Left lung (tissue), 10 donors: ENCODE results near the gene TMEM244. TPM values are rescaled to one million over a fixed set of nuclear protein-coding genes. Genes with fewer than 3 reads are reported as not detected.

Experiments
- ATAC-seq: fragments of 200-7000 bp; cut with Tn5 transposase; one replicate; pipeline ENCODE4 v1.9.1; 2020; ENCODE audit warnings: moderate library complexity
- DNase-seq, 4 donors: peaks; one replicate each; pipeline ENCODE4 v3.0.0-alpha.2; 2013 to 2020
- H3K27ac ChIP-seq, 2 donors: fragments of 200-600 bp; sonication (generic) in 1 of 2; one replicate each; pipeline versions ENCODE4 v1.5.0 to v1.8.0; 2020 to 2021
- H3K27me3 ChIP-seq, 2 donors: fragments of 200-600 bp; sonication (generic) in 1 of 2; one replicate each; pipeline versions ENCODE4 v1.5.0 to v1.8.0; 2020 to 2021
- H3K36me3 ChIP-seq, 2 donors: fragments of 200-600 bp; sonication (generic) in 1 of 2; one replicate each; pipeline versions ENCODE4 v1.5.0 to v1.8.0; 2020 to 2021
- H3K4me1 ChIP-seq, 2 donors: fragments of 200-600 bp; one replicate each; pipeline ENCODE4 v1.8.0; 2021
- H3K4me3 ChIP-seq, 2 donors: fragments of 200-600 bp; sonication (generic) in 1 of 2; one replicate each; pipeline versions ENCODE4 v1.5.0 to v1.8.0; 2020 to 2021; ENCODE audit warnings: mild to moderate bottlenecking in 1 of 2
- H3K9me3 ChIP-seq, 2 donors: fragments of 200-600 bp; sonication (generic) in 1 of 2; one replicate each; pipeline versions ENCODE4 v1.5.0 to v1.8.0; 2020 to 2021
- intact Hi-C, 2 donors: fragments of 100-400 bp; cut with DNase I; formaldehyde crosslinking; loops; one replicate each; pipeline versions ENCODE4 v1.11.2 to v1.14.2; 2022
- polyA plus RNA-seq, 6 donors: library from polyadenylated mRNA; unstranded; fragments of 120-200 nt; gene quantifications; one replicate each; pipeline ENCODE4 v1.2.1, GENCODE V29; 2013; ENCODE audit not compliant: insufficient read length in 6 of 6
- total RNA-seq, 2 donors: library from RNA; stranded (reverse); fragmentation: NEBNext Ultra II Directional; extraction: Animal tissue kit (Norgen Biotek cat#: 25700); gene quantifications; one replicate each; pipeline ENCODE4 v1.2.1, GENCODE V29; 2021
- TF ChIP-seq, protein P1 (sequence below), 2 donors: fragments of 200-600 bp; sonication (generic) in 1 of 2; IDR thresholded peaks; one replicate each; pipeline versions ENCODE4 v1.5.0 to v1.8.0; 2021; ENCODE audit warnings: antibody characterized with exemption in 2 of 2
- donor health status: DM: no; HTN: yes; CAD: no.
- donor health status: DM: no; HTN: no; CAD: no.

Gene TMEM244
- total and polyA plus RNA-seq, 8 donors = not detected

DNA sequence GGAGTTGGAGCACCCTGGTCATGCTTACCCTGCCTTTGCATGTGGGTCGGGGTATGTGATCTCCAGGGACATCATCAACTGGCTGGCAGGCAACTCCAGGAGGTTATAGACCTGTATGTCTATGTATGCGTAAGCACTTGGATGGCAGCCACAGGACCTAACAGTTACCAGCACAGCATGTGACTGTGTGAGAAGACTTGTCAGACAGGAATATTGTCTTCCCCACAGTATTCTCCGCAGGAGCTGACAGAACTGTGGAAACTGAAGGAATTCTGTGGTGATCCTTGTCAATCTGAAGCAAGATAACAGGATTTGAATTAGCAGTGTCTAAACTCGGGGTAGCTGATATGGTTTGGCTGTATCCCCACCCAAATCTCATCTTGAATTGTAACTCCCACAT is 59.2 kb downstream of the TMEM244 start:
- Histone ChIP-seq H3K36me3 (no peaks in the 10 kb centered on the region), H3K4me1 (no peaks in the 10 kb centered on the region), H3K9me3 (peaks cover 0 to 3% of the 10 kb centered on the region in 2 donors), H3K4me3 (no peak overlapping the region), H3K27ac (no peak overlapping the region), H3K27me3 (no peaks in the 10 kb centered on the region)
- no peak for DNase-seq
- no peak for ATAC-seq
- TF ChIP-seq, protein P1, sequence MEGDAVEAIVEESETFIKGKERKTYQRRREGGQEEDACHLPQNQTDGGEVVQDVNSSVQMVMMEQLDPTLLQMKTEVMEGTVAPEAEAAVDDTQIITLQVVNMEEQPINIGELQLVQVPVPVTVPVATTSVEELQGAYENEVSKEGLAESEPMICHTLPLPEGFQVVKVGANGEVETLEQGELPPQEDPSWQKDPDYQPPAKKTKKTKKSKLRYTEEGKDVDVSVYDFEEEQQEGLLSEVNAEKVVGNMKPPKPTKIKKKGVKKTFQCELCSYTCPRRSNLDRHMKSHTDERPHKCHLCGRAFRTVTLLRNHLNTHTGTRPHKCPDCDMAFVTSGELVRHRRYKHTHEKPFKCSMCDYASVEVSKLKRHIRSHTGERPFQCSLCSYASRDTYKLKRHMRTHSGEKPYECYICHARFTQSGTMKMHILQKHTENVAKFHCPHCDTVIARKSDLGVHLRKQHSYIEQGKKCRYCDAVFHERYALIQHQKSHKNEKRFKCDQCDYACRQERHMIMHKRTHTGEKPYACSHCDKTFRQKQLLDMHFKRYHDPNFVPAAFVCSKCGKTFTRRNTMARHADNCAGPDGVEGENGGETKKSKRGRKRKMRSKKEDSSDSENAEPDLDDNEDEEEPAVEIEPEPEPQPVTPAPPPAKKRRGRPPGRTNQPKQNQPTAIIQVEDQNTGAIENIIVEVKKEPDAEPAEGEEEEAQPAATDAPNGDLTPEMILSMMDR (IDR thresholded peaks at IDR 0.05) = no peak
- intact Hi-C loops = no loop called here

DNA sequence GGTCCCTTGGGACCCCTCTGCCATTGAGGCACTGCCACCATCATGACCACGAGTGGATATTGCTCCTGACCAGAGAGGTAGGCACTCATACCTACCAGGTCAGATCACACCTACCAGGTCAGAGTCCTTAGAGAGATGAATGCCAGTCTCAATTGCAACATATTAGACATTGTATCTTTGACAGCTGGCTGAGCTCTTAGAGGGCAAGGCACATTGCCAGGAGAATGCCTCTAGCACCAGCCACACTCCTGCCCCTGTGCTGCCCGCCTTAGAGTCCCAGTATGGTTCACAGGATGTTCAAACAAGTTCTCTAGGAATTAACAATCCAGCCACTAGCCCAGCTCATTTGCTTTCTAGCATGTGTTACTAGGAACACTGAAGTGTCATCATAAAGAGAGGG is 65.9 kb downstream of the TMEM244 start:
- intact Hi-C loops = no loop called here
- Histone ChIP-seq H3K27ac (no peak overlapping the region), H3K4me1 (no peaks in the 10 kb centered on the region), H3K9me3 (no peaks in the 10 kb centered on the region), H3K4me3 (no peak overlapping the region), H3K36me3 (no peaks in the 10 kb centered on the region), H3K27me3 (no peaks in the 10 kb centered on the region)
- TF ChIP-seq, protein P1 (IDR thresholded peaks at IDR 0.05) = no peak
- no peak for DNase-seq
- ATAC-seq = no peak

DNA sequence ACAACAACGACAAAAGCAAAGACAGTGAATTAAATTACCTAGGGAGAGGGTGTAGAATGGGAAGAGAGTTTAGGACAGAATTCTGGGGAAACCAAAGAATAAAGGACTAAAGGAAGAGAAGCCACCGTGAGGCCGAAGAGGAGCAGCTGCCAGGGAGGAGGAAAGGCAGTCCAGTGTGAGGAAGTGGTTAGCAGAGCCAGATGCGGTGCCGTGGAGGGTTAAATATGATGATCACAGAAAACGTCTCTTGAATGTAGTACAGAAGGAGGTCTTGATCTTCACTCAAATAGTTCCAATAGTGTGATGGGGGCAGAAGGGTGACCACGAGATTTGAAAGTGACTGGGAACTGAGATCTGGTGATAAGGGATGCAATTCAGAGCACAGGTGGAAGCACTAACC is 67.7 kb downstream of the TMEM244 start:
- ATAC-seq (no peak), DNase-seq (no peak)
- intact Hi-C loops = no loop called here
- H3K36me3 ChIP-seq = no peaks in the 10 kb centered on the region
- TF ChIP-seq, protein P1 (IDR thresholded peaks at IDR 0.05) = no peak
- no peaks in the 10 kb centered on the region for H3K27me3 ChIP-seq
- H3K4me1 ChIP-seq = no peaks in the 10 kb centered on the region
- H3K27ac ChIP-seq = no peak overlapping the region
- no peaks in the 10 kb centered on the region for H3K9me3 ChIP-seq
- no peak overlapping the region for H3K4me3 ChIP-seq

DNA sequence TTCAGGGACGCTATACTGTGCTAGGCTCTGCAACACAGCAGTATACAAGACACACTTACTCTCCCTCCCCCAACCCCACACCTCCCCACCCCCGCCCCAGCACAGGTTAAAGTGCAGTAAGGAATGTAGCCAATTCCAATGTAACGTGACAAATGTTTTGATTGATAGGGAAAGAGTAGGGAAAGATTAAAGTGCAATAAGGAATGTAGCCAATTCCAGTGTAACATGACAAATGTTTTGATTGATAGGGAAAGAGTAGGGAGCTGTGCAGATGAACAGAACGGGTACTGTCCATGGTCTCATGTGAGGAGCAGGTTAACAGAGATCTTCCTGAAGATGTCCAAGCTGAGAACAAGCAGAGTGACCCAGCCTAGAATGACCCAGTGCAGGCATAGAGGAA is 69.1 kb downstream of the TMEM244 start:
- TF ChIP-seq, protein P1 (IDR thresholded peaks at IDR 0.05) = no peak
- Histone ChIP-seq H3K27ac (no peak overlapping the region), H3K4me3 (no peak overlapping the region), H3K4me1 (no peaks in the 10 kb centered on the region), H3K9me3 (no peaks in the 10 kb centered on the region), H3K27me3 (no peaks in the 10 kb centered on the region), H3K36me3 (no peaks in the 10 kb centered on the region)
- intact Hi-C loops = no loop called here
- DNase-seq (no peak), ATAC-seq (no peak)

DNA sequence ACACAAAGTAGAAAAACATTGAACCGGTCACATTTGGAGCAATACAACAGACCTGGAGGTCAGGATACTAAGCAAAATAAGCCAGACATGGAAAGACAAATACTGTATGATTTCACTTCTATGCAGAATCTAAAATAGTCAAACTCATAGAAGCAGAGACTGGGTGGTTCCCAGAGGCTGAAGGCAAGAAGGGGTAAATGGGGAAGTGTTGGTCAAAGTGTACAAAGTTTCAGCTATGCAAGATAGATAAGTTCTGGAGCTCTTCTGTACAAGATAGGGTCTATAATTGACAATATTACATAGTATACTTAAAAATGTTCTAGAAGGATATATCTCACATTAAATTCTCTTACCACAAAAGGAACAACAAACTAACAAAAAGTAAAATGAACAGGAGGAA is 70.3 kb downstream of the TMEM244 start:
- no peak overlapping the region for H3K4me3 ChIP-seq
- intact Hi-C loops = no loop called here
- no peak overlapping the region for H3K27ac ChIP-seq
- no peaks in the 10 kb centered on the region for H3K36me3 ChIP-seq
- H3K27me3 ChIP-seq = no peaks in the 10 kb centered on the region
- TF ChIP-seq, protein P1 (IDR thresholded peaks at IDR 0.05) = no peak
- H3K4me1 ChIP-seq = no peaks in the 10 kb centered on the region
- DNase-seq (no peak), ATAC-seq (no peak)
- H3K9me3 ChIP-seq = no peaks in the 10 kb centered on the region
